Activated naive CD4-positive, alpha-beta T cell treated with anti-CD3 and anti-CD28 coated beads, Interleukin-2, amount 10 ng/mL, durations not matched to agents 7 days and 5 days (primary cell): ENCODE results near the gene TRAPPC11.

Experiments
- CTCF ChIA-PET: fragments of 350-600 bp; sonication (Branson Sonifier 250); formaldehyde crosslinking; loops from one replicate; lab custom pipeline; 2021; ENCODE audit warnings: antibody characterized with exemption; lab: Charles Lee
- DNase-seq: peaks from one replicate; pipeline ENCODE4 v3.0.0-alpha.2; 2020
- H3K27ac Mint-ChIP-seq: one replicate; pipeline ENCODE4 v1.8.0; 2021; ENCODE audit warnings: mild to moderate bottlenecking, moderate library complexity, mixed read lengths
- H3K27me3 Mint-ChIP-seq: one replicate; pipeline ENCODE4 v1.8.0; 2021; ENCODE audit warnings: mild to moderate bottlenecking, mixed read lengths
- H3K36me3 Mint-ChIP-seq: one replicate; pipeline ENCODE4 v1.8.0; 2021; ENCODE audit warnings: mixed read lengths
- H3K4me1 Mint-ChIP-seq: one replicate; pipeline ENCODE4 v1.8.0; 2021; ENCODE audit warnings: mixed read lengths
- H3K4me3 Mint-ChIP-seq: one replicate; pipeline ENCODE4 v1.8.0; 2021; ENCODE audit warnings: mild to moderate bottlenecking, moderate library complexity, mixed read lengths
- H3K9me3 Mint-ChIP-seq: one replicate; pipeline ENCODE4 v1.8.0; 2021; ENCODE audit warnings: mixed read lengths

The TRAPPC11 gene

GRCh38 chr4:183738961-183739360 is 79.9 kb downstream of the TRAPPC11 start:
- Mint-ChIP-seq H3K9me3 (no peaks in the 10 kb centered on the region), H3K27ac (no peak overlapping the region), H3K4me3 (no peak overlapping the region), H3K36me3 (no peaks in the 10 kb centered on the region), H3K4me1 (no peaks in the 10 kb centered on the region), H3K27me3 (peaks cover 1% of the 10 kb centered on the region)
- no peak for DNase-seq
- CTCF ChIA-PET, result no interaction called here

DNA sequence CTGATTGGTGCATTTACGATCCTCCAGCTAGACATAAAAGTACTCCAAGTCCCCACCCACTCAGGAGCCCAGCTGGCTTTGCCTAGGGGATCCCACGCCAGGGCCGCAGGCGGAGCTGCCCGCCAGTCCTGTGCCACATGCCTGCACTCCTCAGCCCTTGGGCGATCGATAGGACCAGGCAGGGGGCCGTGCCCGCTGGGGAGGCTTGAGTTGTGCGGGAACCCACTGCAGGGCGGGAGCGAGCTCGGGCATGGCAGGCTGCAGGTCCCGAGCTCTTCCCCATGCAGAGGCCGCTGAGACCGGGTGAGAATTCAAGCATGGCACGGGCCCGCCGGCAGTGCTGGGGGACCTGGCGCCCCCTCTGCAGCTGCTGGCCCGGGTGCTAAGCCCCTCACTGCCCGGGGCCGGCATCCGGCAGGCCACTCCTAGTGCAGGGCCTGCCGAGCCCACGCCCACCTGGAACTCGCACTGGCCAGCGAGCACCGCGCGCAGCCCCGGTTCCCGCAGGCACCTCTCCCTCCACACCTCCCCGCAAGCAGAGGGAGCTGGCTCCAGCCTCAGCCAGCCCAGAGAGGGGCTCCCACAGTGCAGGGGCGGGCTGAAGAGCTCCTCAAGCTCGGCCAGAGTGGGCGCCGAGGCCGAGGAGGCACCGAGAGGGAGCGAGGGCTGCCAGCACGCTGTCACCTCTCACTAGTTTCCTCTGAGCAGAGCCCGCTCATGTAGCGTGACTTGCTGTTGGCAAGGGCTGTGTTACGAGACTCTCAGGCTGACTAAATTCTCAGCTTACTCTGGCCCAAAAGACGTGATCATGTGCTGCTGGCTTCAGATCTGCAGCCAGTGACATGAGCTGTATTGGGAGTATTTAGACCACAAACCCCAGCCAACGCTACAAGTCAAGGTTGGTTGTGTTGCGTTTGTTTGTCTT is 87.5 kb downstream of the TRAPPC11 start:
- Mint-ChIP-seq H3K4me1 (no peaks in the 10 kb centered on the region), H3K27me3 (no peaks in the 10 kb centered on the region), H3K36me3 (no peaks in the 10 kb centered on the region), H3K9me3 (no peaks in the 10 kb centered on the region), H3K27ac (no peak overlapping the region), H3K4me3 (no peak overlapping the region)
- DNase-seq, result no peak
- CTCF ChIA-PET, result no interaction called here

GRCh38 chr4:183747380-183747779 is 88.3 kb downstream of the TRAPPC11 start:
- Mint-ChIP-seq H3K9me3 (no peaks in the 10 kb centered on the region), H3K27me3 (peaks cover 4% of the 10 kb centered on the region), H3K4me1 (no peaks in the 10 kb centered on the region), H3K4me3 (no peak overlapping the region), H3K27ac (no peak overlapping the region), H3K36me3 (no peaks in the 10 kb centered on the region)
- no peak for DNase-seq
- CTCF ChIA-PET, result no interaction called here

- Mint-ChIP-seq H3K4me3 (no peak overlapping the region), H3K27ac (no peak overlapping the region)
These were observed 89.0 kb downstream of the TRAPPC11 start for GRCh38 chr4:183747931-183748670.

DNA sequence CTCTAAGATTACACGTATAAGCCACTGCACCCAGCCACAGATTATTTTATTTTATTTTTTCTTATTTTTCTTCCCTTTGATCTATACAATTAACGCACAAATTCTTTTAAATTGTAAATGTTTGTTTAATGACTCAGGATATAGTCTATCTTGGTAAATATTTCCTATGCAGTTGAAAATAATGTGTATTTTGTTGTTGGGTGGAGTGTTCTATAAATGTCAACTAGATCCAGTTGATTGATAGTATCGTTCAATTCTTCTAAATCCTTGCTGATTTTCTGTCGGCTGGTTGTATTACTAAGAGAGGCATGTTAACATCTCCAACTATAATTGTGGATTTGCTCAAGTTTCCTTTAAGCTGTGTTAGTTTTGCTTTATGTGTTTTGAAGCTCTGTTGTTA is 92.0 kb downstream of the TRAPPC11 start:
- H3K4me3 Mint-ChIP-seq, result no peak overlapping the region
- no peak for DNase-seq
- H3K27me3 Mint-ChIP-seq, result peaks cover 4% of the 10 kb centered on the region
- CTCF ChIA-PET, result no interaction called here
- H3K4me1 Mint-ChIP-seq, result no peaks in the 10 kb centered on the region
- no peaks in the 10 kb centered on the region for H3K9me3 Mint-ChIP-seq
- H3K27ac Mint-ChIP-seq, result no peak overlapping the region
- H3K36me3 Mint-ChIP-seq, result no peaks in the 10 kb centered on the region

More at GRCh38 chr4:183747931-183748670, 89.0 kb downstream of the TRAPPC11 start:
- Mint-ChIP-seq H3K27me3 (peaks cover 4% of the 10 kb centered on the region), H3K9me3 (no peaks in the 10 kb centered on the region), H3K4me1 (no peaks in the 10 kb centered on the region), H3K36me3 (no peaks in the 10 kb centered on the region)
- DNase-seq, result no peak
- CTCF ChIA-PET, result no interaction called here

DNA sequence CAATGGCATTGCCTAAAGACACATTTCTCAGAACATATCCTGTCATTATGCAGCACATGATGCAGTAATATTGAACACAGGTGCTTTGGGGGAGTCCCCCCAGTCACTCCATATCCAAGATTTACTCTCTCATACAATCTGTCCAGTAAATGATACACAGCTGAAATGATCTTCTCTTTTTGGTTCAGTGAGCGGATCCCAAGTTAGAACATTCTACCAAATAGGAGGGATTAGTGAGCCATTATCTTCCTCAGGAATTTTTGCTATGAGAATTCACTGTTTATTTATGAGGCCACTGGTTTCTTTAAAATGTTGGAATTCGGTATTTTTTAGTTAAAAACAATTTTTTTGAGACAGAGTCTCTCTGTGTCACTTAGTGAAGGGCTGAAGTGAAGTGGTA is 96.5 kb downstream of the TRAPPC11 start:
- H3K27ac Mint-ChIP-seq, result no peak overlapping the region
- no peak for DNase-seq
- H3K36me3 Mint-ChIP-seq, result no peaks in the 10 kb centered on the region
- CTCF ChIA-PET, result no interaction called here
- H3K4me1 Mint-ChIP-seq, result no peaks in the 10 kb centered on the region
- H3K4me3 Mint-ChIP-seq, result no peak overlapping the region
- H3K9me3 Mint-ChIP-seq, result no peaks in the 10 kb centered on the region
- H3K27me3 Mint-ChIP-seq, result peaks cover 15% of the 10 kb centered on the region

DNA sequence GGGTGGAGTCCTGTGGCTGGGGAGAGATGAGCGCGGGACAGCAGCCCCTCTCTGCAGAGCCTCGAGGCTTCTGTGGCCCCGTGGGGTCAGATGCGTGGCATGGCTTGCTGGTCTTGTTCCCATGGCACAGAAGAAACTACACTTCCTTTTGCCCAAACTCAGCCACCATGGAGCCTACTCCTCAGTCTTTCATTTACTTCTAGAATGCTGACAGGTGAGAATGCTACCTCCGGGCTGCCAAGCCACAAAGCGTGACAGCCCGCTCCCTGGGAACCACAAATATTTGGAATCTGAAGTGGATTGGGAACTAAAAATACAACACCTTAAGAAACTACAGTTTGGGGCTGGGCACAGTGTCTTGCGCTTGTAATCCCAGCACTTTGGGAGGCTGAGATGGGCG is 98.0 kb downstream of the TRAPPC11 start:
- CTCF ChIA-PET, result no interaction called here
- Mint-ChIP-seq H3K27ac (no peak overlapping the region), H3K36me3 (no peaks in the 10 kb centered on the region), H3K4me1 (no peaks in the 10 kb centered on the region), H3K27me3 (peaks cover 17% of the 10 kb centered on the region), H3K4me3 (no peak overlapping the region), H3K9me3 (no peaks in the 10 kb centered on the region)
- no peak for DNase-seq

DNA sequence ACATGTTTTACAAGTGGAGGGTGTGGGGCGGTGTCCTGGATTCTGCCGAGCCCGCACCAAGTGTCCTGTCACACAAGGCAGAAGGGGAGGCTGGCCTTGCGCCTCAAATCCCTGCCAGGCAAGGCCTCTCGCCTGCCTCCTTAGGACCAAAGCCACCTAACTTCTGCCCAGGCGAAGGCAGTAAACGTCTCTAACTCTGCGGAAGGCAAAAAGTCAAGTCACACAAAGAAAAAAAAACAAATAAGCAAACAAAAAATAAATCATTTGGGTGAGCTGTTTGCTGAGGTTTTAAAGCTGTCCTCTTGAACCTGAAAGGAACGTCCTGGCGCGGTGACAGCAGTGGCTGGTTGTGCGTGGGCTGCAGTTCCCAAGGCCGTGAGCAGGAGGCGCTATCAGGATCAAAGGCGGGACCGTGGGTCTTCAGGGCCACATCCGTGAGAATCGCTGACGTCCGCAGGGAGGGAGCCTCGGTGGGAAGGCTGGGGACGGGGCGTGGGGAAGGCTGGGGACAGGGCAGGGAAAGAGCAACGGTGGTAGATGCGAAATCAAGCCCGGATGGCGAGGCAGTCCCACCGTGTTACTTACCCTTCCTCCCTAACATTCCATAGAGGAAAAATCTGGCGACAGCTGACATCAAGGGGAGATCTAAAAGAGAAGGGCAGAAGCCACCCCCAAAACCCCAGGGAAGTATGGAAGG is 99.1 kb downstream of the TRAPPC11 start:
- CTCF ChIA-PET, result no interaction called here
- H3K4me3 Mint-ChIP-seq, result no peak overlapping the region
- DNase-seq, result no peak

DNA sequence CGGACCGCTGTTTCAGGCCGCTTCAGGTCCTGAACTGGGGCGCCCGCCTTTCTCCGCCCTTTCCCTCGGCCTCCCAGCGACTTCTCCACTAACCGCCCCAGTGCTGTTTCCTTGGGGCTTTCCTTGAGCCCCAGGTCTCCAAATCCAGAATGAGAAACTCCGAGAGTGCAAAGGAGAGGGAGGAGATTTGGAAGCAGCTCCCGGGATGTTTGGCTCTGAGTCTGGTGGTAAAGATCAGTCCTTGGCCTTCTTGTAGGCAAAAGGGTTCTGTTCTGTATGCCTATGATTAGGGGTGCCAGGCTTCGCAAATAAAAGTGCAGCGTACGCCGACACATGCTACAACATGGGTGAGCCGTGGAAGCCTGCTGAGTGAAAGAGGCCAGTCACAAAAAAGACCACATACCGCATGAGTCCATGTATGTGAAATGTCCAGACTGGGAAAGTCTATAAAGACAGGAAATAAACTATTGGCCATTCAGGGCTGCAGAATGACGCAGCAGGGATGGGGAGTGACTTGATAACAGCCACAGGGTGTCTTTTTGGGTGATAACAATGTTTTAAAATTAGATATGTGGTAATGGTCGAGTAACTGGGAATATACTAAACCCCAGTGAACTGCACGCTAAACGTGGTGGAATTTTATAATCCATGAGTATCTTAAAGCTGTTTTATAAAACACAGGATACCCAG is 99.8 kb downstream of the TRAPPC11 start:
- Mint-ChIP-seq H3K4me3 (no peak overlapping the region), H3K36me3 (no peaks in the 10 kb centered on the region), H3K9me3 (no peaks in the 10 kb centered on the region), H3K4me1 (no peaks in the 10 kb centered on the region), H3K27me3 (peaks cover 19% of the 10 kb centered on the region), H3K27ac (no peak overlapping the region)
- CTCF ChIA-PET, result no interaction called here
- DNase-seq, result no peak

More for the DNA sequence above, 99.1 kb downstream of the TRAPPC11 start:
- H3K36me3 Mint-ChIP-seq, result no peaks in the 10 kb centered on the region
- no peak overlapping the region for H3K27ac Mint-ChIP-seq
- peaks cover 19% of the 10 kb centered on the region for H3K27me3 Mint-ChIP-seq
- no peaks in the 10 kb centered on the region for H3K4me1 Mint-ChIP-seq
- H3K9me3 Mint-ChIP-seq, result no peaks in the 10 kb centered on the region

- Mint-ChIP-seq H3K27me3 (peaks cover 27% of the 10 kb centered on the region), H3K4me1 (no peaks in the 10 kb centered on the region), H3K27ac (no peak overlapping the region), H3K9me3 (no peaks in the 10 kb centered on the region), H3K4me3 (no peak overlapping the region), H3K36me3 (no peaks in the 10 kb centered on the region)
- CTCF ChIA-PET, result no interaction called here
- no peak for DNase-seq
These were observed 101.2 kb downstream of the TRAPPC11 start for GRCh38 chr4:183760326-183760725.
